Hematopoietic multipotent progenitor cell (in vitro differentiated cells): ENCODE results near the gene LRRC8D. TPM values are rescaled to one million over a fixed set of nuclear protein-coding genes. Genes with fewer than 3 reads are reported as not detected.
A peak's percentile ranks its signal among the peaks of the same experiment; 100 is the strongest.

Experiments used
- DNase-seq, 3 donors: peaks; one replicate each; pipeline ENCODE4 v3.0.0-alpha.2; 2011 to 2015; ENCODE audit warnings: low read depth in 2 of 3, low spot score in 2 of 3
- total RNA-seq: library from RNA; depleted of rRNA; stranded (reverse); fragments of >200 nt; gene quantifications from one replicate; pipeline ENCODE4 v1.2.3, GENCODE V29; 2012

Gene LRRC8D
- total RNA-seq, 1 donor, result 34.5 TPM

DNA sequence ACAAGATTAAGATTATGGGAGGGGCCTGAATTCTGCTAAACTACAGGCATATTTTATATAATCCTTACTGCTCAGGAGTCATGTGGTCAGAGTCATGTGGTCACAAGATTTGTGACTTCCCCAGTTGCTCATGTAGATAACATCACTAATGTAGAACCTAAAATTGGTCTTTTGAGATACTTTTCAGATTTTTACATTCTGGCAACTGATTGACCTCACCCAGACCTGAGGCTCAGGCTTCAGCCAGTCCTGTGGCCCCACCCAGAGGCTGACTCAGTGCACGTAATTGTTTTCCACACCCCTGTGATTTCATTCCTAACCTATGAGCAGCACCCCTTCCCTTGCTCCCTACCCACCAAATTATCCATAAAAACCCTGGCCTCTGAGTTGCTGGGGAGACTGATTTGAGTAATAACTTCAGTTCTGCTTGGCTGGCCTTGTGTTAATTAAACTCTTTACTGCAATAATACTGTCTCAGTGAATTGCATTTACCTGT lies 132.3 kb downstream of the LRRC8D start:
- peak in 2 of 3 donors; percentile 54 to 73 for DNase-seq

DNA sequence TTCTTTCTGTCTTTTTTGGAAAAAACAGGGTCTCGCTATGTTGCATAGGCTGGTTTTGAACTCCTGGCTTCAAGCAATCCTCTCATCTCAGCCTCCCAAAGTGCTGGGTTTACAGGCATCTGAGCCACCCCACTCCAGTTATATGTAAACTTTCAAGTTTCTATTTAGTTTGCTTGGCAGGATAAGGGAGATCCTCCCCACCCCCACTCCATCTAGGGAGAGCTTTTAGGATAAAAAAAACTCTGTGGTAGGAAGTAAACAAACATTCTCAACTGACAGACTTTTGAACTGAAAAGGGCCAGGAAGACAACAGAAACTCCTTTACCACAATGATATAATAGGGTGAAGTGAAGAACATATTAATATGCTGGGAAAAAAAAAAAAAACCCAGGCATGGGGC lies 133.1 kb downstream of the LRRC8D start:
- DNase-seq, result no peak

DNA sequence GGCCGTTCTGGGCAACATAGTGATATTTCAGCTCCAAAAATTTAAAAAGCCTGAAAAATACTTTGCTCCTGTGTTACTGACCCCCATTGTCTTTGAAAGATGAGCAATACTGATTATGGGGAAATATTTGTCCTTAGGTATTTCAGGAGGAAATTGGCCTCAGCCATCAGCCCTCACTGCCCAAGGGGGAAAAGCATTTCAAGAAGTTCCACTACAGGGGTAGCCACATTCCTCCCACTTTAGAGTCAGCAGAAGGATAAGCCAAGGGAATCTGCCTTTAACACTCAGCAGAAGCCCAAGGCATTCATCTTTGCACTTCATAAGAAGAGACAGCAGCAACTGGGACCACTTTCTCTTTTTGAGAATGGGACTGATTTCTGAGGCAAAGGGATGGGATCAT lies 133.6 kb downstream of the LRRC8D start:
- no peak for DNase-seq

DNA sequence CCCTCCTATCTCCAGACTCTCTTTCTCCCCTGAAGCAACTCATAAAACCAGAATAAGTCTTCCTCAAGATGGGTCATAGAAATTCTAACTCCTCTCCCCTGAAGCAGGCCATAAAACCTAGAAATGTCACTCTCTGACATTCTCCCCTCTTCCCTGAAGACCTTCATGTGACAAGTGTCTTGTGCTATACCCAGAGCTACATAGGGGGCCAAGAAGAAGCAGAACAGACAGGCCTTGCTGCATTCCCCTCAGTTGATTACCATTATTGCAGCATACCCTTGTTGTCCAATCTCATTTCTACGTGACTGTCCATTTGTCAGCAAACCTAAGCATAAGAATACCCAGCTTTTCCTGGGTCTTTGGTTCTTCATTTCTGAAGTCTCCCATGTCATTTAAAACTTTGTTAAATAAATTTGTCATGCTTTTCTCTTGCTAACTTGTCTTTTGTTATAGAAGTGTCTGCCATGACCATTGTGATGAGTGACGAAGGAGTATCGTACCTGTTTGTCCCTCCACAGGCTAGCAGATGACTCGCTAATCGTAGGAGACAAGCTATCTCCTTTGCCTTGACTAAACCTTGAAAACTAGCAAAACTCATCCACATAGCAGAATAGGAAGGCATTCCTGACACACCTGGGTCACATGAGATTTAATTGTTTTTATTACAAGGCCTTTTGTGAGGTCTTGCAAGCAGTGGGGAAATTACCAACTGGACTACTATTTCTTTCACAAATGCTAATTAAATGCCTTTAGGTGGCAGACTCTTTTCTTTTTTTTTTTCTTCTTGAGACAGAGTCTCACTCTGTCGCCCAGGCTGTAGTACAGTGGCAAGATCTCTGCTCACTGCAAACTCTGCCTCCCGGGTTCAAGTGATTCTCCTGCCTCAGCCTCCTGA lies 134.7 kb downstream of the LRRC8D start:
- no peak for DNase-seq

DNA sequence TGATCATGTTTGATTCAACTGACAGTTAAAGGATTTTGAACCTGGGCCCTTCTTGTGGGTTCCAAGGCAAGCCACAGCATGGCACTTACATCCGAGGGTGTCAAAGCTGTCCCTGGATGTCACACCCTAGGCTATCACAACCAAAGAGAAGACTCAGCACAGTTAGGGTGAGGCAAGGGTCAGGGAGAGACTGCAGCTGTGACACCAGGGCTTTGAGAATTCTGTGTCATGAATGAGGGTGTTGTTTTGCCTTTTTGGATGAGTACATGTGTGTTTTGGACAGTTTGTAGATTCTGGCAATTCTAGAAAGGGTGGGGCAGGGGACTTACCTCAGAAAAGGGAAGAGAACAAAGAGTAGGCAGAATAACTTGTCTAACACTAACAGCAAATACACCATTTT lies 136.3 kb downstream of the LRRC8D start:
- no peak for DNase-seq

DNA sequence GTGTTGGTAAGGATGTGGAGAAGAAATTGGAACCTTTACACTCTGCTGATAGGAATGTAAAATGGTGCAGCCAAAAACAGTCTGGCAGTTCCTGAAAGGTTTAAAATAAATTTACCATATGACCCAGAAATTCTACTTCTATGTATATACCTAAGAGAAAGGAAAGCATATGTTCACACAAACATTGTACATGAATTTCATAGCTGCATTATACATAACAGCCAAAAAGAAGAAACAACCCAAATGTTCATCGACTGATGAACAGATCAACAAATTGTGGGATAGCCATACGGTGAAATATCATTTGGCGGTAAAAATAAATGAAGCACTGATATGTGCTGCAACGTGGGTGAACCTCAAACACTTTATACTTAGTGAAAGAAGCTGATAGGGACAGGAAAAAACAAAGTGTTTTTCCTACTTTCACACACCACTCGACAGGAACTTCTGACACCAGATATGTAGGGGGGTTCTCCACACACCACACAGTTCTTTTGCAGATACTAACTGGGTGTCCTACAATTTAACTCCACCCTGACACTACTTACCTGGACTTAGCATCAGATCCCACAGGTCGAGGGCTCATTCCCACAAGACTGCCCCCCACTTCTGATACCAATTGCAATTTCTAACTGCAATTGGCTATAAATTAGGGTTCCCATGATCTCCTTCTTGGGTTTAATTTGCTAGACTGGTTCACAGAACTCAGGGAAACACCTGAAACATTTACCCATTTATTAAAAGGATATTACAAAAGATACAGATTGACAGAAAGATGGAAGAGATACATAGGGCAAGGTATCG lies 138.2 kb downstream of the LRRC8D start:
- no peak for DNase-seq

DNA sequence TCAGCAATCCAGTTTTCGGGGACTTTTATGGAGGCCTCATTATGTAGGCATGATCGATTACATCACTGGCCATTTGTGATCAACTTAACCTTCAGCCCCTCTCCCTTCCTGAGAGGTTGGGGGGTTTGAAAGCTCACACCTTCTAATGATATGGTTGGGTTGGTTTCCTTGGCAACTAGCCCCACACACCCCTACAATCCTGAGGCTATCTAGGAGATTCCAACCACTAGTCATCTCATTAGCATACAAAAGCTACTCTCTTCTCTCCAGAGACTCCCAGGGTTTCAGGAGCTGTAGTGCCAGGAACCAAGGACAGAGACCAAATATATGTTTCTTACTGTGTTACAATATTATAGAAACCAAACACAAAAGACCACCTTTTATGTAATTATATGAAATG lies 138.9 kb downstream of the LRRC8D start:
- no peak for DNase-seq

DNA sequence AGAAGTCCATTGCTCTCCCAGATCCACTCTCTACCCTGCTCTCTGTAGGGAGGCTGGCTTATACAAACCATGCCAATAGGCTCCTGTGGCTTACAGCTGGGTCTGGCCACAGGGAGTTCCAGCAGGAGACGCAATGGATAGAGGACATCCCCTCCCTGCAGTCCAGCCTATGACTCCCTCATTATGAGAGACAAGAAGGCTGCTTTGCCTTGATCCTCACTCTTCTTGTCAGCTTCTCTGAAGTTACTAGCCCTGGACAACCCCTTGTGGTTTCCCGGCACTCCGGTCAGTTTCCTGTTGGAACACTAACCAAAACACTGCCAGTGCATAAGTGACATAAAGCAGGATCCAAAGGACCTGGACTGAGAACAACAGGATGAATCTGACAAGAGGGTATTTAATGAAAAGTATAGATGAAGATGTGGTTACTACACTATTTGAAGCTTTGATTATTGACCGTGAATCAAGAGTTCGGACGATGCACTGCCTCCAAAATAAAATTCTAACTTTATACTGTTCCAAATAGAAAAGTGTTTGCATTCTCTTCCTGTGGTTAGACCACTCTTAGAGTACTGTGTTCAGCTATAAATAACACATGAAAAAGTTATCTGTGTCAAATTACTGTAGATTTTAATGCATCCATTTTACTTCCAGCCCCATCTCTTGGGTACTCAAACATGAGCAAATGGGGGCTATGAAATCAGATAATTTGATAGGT lies 141.4 kb downstream of the LRRC8D start:
- no peak for DNase-seq

DNA sequence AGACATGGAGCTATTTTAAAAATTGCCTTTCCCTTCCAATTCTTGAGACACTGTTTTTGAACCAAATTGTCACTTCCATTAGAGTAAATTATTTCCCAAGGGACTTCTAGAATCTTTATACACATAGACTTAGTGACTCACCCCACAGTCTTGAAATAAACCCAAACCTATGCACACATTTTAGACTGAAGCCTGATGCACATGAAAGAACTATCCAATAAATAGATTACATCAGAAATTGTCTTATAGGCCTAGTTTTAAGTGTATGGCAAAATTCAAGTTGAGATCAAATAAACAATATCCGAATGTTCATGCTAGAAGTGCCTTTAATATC lies 141.9 kb downstream of the LRRC8D start:
- no peak for DNase-seq

DNA sequence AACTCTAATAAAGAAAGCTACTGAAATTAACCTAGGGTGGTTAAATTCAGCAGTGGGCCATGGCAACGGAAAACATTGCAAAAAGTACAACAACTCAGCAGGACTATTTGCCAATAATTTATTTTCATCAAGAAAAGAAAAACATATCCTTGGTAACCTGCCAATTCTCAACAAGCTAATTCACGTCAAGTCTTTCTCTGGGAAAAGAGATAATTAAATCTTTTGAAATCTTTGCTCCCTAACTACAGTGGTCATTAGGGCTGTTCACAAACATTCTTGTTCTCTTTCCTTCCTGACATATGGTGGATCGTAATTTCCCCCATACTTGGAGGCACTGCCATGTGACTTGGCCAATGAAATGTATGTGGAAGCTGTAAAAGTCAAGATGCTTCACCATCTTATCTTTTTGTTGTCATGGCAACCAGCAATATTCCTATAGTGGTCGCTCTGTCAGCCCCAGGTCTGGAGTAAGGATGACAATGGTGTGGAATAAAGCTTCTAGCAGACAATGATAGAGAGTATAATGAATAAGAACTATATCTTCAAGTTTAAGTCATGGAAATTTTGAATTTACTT lies 144.4 kb downstream of the LRRC8D start:
- DNase-seq, result no peak

DNA sequence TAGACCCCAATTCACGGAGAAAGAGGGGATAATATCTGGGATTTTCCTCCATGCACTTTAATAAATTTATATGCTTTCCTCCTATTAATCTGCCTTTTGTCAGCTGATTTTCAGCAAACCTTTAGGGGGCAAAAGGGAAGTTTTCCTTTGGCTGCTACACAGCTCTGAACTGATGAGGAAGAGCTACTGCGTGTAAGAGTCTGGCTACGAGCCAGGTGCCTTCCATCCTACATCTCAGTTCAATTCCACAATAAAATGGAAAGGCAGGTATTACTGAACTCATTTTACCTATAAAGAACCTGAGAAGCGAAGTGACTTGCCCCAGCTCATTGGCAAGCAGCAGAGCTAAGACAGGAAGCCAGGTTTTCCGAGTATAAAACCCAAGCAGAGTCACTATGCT lies 145.8 kb downstream of the LRRC8D start:
- DNase-seq, result peak in 1 of 3 donors; percentile 31

DNA sequence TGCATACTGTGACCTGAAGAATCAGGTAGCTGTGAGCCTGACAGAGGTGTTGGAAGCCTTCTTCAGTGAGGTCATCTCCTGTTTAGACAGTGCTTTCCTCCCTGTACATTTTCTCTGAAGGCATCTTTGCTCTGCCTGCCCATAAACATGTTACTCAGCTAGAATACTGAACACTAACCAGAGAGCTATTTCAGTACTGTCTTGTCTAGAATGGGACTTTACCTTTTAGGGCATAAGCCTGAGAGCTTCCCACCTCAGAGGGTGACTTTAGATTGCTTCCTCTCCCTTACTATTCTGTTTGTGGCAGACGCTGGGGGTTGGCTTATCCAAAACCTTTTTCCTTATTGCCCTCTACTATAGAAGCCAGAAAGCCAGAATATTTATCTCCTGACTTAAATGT lies 150.8 kb downstream of the LRRC8D start:
- DNase-seq, result no peak

DNA sequence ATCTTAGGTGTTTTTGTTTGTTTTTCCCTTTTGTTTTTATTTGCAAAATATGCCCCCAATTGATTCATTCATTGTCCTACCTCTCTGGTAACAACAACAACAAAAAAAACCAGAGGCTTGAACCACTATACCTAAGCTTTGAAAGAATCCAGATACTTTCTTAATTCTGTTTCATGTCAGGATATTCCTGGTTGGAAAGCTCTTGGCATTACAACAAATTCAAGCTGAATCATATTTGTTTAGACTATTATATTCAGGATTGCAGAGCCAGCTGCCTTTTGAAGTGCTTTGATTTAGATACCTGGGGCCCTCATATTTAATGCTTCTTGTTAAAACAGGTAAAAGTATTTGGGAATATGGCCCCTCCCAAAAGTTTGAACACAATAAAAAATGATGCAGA lies 151.2 kb downstream of the LRRC8D start:
- no peak for DNase-seq

DNA sequence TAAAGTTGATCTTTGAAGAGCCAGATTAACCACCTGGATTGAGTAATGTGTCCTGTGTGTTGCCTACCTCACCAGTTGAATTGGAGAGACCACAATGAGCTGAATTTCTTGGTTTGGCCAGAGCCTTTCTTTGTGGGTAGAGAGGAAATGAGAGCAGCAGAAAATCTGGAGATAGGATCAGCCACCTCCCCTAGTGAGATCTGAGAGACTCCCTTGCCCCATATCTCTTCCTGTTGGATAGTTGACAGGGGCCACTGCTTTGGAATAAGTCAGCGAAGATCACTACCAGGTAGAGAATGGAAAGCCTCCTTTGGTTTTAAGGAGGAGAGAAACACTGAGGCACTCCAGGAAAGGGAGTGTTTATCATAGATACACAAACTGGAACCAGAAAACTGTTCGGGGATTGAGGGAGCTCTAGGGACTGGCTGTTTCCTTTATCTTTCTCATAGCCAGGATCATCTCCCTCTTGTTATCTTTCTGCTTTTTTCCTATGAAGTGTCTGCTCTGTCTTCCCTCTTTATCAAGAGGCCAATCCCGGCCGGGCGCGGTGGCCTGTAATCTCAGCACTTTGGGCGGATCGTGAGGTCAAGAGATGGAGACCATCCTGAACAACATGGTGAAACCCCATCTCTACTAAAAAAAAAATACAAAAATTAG lies 152.8 kb downstream of the LRRC8D start:
- peak in 1 of 3 donors; percentile 69 for DNase-seq

DNA sequence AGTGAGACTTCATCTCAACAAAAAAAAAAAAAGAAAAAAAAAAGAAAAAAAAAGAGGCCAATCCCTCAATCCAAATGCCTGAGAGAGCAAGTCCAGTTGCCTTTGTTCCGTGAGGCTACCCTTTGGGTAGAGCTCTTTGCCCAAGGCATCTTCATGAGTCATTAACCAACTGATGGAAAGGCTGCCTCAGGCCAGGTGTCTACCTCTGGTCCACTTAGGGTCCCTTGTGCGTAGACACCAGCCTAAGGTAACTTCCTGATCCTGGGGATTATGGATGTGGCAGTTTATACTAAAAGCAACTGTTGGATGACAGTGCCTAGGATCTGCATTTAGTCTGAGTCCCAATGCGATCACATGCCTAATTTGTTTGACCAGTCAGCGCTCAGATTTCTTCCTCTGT lies 153.4 kb downstream of the LRRC8D start:
- no peak for DNase-seq

DNA sequence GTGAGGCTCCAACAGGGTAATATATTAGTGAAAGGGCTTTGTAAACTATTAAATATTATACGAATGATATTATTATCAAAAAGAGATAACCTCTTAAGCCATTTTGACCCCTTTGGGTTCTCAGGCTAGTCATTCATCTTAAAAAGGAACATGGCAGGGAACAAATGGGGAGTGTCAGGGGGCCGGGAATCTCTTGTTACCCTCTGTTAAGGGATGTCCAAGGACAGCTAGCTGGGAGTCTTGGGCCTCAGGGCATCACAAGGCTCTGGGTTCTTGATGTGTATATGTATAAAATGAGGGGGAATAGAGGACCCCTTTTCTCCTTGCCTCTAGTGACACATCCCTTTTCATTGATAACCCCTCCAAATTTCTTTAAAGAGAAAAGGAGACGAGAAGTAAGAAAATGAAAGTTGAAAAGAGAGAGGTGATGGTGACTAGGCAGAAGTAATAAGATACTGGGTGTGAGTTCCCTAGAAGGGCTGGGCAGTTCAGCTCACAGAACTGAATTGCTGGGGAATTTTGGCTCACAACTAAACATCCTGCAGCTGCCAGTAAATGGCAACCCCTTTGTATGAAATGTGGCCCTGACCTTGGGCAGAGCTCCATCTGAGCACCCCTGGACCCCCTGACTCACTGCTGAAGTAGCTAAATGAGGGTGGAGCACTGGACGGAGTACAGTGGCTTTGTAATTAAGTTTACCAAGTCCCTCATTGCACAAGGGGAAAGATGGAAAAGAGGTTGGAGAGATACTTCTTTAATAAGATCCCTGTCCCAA lies 154.1 kb downstream of the LRRC8D start:
- no peak for DNase-seq

DNA sequence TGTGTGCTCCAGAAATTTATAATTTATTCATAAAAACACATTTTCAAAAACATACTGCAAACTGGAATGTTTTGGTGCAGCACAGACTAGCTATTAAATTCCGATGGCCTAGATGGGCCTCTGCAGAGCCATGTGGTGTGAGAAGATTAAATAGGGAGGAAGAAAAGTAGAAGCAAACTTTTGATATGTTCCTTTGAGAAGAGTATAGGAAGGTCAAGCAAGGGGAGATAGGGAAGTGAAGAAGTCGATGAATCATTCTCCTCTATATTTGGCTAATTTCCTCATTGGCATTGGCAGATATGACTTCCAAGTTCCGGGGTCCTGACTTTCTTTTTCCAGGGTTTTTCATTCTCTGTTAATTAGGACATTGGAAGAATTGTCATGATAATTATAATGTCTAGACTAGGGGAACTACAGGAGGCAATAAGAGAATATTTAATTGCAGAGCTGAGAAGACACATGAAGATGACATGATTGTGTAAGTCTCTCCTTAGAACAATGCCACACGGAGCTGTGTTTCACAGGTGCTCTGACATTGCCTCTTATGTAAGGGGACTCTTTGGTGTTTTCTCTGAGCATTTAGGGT lies 154.8 kb downstream of the LRRC8D start:
- no peak for DNase-seq

DNA sequence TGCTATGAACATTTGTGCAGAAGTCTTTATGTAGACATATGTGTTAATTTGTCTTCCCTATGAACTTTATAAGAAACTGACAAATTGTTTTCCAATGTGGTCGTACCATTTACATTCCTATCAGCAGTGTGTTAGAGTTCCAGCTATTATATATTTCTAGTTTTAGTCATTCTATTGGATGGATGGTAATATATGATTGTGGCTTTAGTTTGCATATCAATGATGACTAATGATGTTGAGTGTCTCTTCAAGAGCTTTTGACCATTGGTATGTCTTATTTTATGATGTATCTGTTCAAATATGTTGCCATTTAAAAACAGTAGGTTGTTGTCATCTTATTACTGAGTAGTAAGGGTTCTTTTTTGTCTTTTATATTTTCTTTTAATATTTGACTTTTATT lies 157.9 kb downstream of the LRRC8D start:
- DNase-seq, result no peak

DNA sequence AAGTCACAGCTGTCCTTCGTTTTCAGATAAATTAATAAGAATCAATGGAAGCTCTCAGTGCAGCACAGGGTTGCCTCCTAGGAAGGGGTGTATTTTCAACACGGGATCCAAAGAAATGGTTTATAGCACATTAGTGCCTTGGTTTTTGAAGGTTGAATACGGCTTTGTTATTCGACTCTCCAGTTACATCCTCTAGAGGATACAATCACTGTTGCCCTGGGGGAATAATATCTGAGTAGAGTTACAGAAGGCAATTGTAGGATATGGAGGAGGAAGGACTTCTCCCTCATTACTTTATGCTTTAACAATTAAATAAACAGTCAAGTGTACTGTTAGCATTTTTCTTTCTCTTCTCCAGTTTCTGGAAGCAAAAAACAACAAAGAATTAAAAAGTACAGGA lies 159.8 kb downstream of the LRRC8D start:
- no peak for DNase-seq
